ENCODE measurements around the gene DLX2. TPM values are rescaled to one million over a fixed set of nuclear protein-coding genes. Genes with fewer than 3 reads are reported as not detected.

The DLX2 gene
- polyA plus RNA-seq, 3 donors = 0.08 TPM; not detected in 2

GRCh38 chr2:172097557-172098131, 5.1 kb downstream of the DLX2 start:
- 26% methylated on average over 7 of the region's 9 CpGs for WGBS (ENCODE audit: insufficient coverage)
- Histone ChIP-seq H4K20me1 (ENCODE audit: insufficient read depth, low read length) (peaks cover 19% of the 10 kb centered on the region), H2AFZ (ENCODE audit: insufficient read depth, low read depth, low read length, poor library complexity, severe bottlenecking) (no peak overlapping the region), H3K27me3 (ENCODE audit: control insufficient read depth in 2 of 2, insufficient read depth in 2 of 2, low read length in 2 of 2) (peaks cover 88 to 98% of the 10 kb centered on the region in 2 donors), H3K4me3 (replicated peaks in 1 of 3; ENCODE audit: low read depth in 2 of 3, low read length in 3 of 3) (peak overlapping the region in 1 of 3 experiments; percentile 88), H3K27ac (ENCODE audit: low read depth in 1 of 2, low read length in 2 of 2) (no peak overlapping the region), H3K9ac (ENCODE audit: insufficient read depth, low read length, poor library complexity, severe bottlenecking) (no peak overlapping the region), H3K79me2 (ENCODE audit: insufficient read depth, low read length) (no peaks in the 10 kb centered on the region), H3K9me3 (replicated peaks in 1 of 2; ENCODE audit: control insufficient read depth in 1 of 2, insufficient read depth in 1 of 2, low read length in 2 of 2) (peaks cover 3 to 48% of the 10 kb centered on the region in 2 donors), H3K4me2 (replicated peaks; ENCODE audit: extremely low read depth, low read length, poor library complexity, severe bottlenecking) (peak overlapping the region; percentile 99), H3K36me3 (replicated peaks in 1 of 2; ENCODE audit: control insufficient read depth in 1 of 2, insufficient read depth in 2 of 2, low read length in 2 of 2) (no peaks in the 10 kb centered on the region), H3K4me1 (ENCODE audit: control insufficient read depth in 1 of 2, insufficient read depth in 2 of 2, low read length in 2 of 2) (peaks cover 76 to 89% of the 10 kb centered on the region in 2 donors)
- intact Hi-C loops (cut with micrococcal nuclease) = no loop called here
- H3K4me1 Mint-ChIP-seq = peaks cover 74% of the 10 kb centered on the region
- TF ChIP-seq CTCF (IDR thresholded peaks at IDR 0.05) = no peak
- peaks cover 0 to 54% (median 29%) of the 10 kb centered on the region in 7 donors for H3K9me3 Mint-ChIP-seq
- H3K27ac Mint-ChIP-seq = no peak overlapping the region
- peaks cover 13 to 26% of the 10 kb centered on the region in 2 donors for H3K36me3 Mint-ChIP-seq
- DNase-seq = no peak
- H3K4me3 Mint-ChIP-seq = peak overlapping the region in 1 of 2 donors; percentile 93
- peaks cover 89 to 100% (median 97%) of the 10 kb centered on the region in 3 donors for H3K27me3 Mint-ChIP-seq (ENCODE audit: low read depth in 3 of 3)

- H2AFZ ChIP-seq (ENCODE audit: insufficient read depth, low read depth, low read length, poor library complexity, severe bottlenecking) = peak overlapping the region; percentile 21
- peaks cover 69 to 82% of the 10 kb centered on the region in 2 donors for H3K4me1 ChIP-seq (ENCODE audit: control insufficient read depth in 1 of 2, insufficient read depth in 2 of 2, low read length in 2 of 2)
- peaks cover 19% of the 10 kb centered on the region for H4K20me1 ChIP-seq (ENCODE audit: insufficient read depth, low read length)
- peaks cover 3 to 54% of the 10 kb centered on the region in 2 donors for H3K9me3 ChIP-seq (replicated peaks in 1 of 2; ENCODE audit: control insufficient read depth in 1 of 2, insufficient read depth in 1 of 2, low read length in 2 of 2)
- 1% methylated on average over 40 of the region's 55 CpGs for WGBS (ENCODE audit: insufficient coverage)
- H3K27ac ChIP-seq (ENCODE audit: low read depth in 1 of 2, low read length in 2 of 2) = no peak overlapping the region
- H3K79me2 ChIP-seq (ENCODE audit: insufficient read depth, low read length) = no peaks in the 10 kb centered on the region
- H3K4me3 ChIP-seq (replicated peaks in 1 of 3; ENCODE audit: low read depth in 2 of 3, low read length in 3 of 3) = peak overlapping the region in 1 of 3 experiments; percentile 88
- H3K36me3 ChIP-seq (replicated peaks in 1 of 2; ENCODE audit: control insufficient read depth in 1 of 2, insufficient read depth in 2 of 2, low read length in 2 of 2) = no peaks in the 10 kb centered on the region
- peaks cover 91 to 99% of the 10 kb centered on the region in 2 donors for H3K27me3 ChIP-seq (ENCODE audit: control insufficient read depth in 2 of 2, insufficient read depth in 2 of 2, low read length in 2 of 2)
- H3K4me2 ChIP-seq (replicated peaks; ENCODE audit: extremely low read depth, low read length, poor library complexity, severe bottlenecking) = peak overlapping the region; percentile 99
- H3K9ac ChIP-seq (ENCODE audit: insufficient read depth, low read length, poor library complexity, severe bottlenecking) = no peak overlapping the region
- TF ChIP-seq CTCF (IDR thresholded peaks at IDR 0.05) = no peak
- intact Hi-C loops (cut with micrococcal nuclease) = no loop called here
- H3K4me1 Mint-ChIP-seq = peaks cover 68% of the 10 kb centered on the region
- peaks cover 90 to 100% (median 97%) of the 10 kb centered on the region in 3 donors for H3K27me3 Mint-ChIP-seq (ENCODE audit: low read depth in 3 of 3)
- peak overlapping the region in 2 of 7 donors; percentile 27 to 62 for H3K27ac Mint-ChIP-seq
- peak in 1 of 3 donors; percentile 66 for DNase-seq
- peak overlapping the region; percentile 34 to 93 for H3K4me3 Mint-ChIP-seq
- peaks cover 13 to 25% of the 10 kb centered on the region in 2 donors for H3K36me3 Mint-ChIP-seq
- peaks cover 0 to 50% (median 29%) of the 10 kb centered on the region in 7 donors for H3K9me3 Mint-ChIP-seq
These were observed 5.8 kb downstream of the DLX2 start for GRCh38 chr2:172096626-172097547.
